Testis (tissue), 3 donors: ENCODE data around the gene CHIT1. TPM values are rescaled to one million over a fixed set of nuclear protein-coding genes. Genes with fewer than 3 reads are reported as not detected.
A peak's percentile ranks its signal among the peaks of the same experiment; 100 is the strongest.

Experiments
- DNase-seq: peaks from one replicate; pipeline ENCODE4 v3.0.0-alpha.2; 2019
- H3K27ac ChIP-seq, 2 donors: fragments of 200-600 bp; sonication (generic); one replicate each; pipeline ENCODE4 v1.5.1; 2019
- H3K27me3 ChIP-seq: fragments of 200-600 bp; sonication (generic); one replicate; pipeline ENCODE4 v1.5.1; 2019
- H3K36me3 ChIP-seq: fragments of 200-600 bp; sonication (generic); one replicate; pipeline ENCODE4 v1.5.1; 2017; ENCODE audit warnings: low read depth; ENCODE audit errors: missing control alignments
- H3K4me1 ChIP-seq: fragments of 200-600 bp; sonication (generic); one replicate; pipeline ENCODE4 v1.5.1; 2019
- H3K4me3 ChIP-seq, 2 donors: fragments of 200-600 bp; sonication (generic); one replicate each; pipeline ENCODE4 v1.5.1; 2017 to 2019
- H3K9me3 ChIP-seq: fragments of 200-600 bp; sonication (generic); one replicate; pipeline ENCODE4 v1.5.1; 2017
- POLR2A ChIP-seq: fragments of 450-650 bp; IDR thresholded peaks from one replicate; pipeline ENCODE4 v1.6.1; 2017; ENCODE audit warnings: antibody characterized with exemption, mild to moderate bottlenecking, moderate library complexity
- WGBS, 2 donors: methylation state at CpG; one replicate each; pipeline ENCODE4 v1.1.5; 2018; 5-methylcytosine and 5-hydroxymethylcytosine counted together
- intact Hi-C: fragments of 100-400 bp; cut with DNase I; formaldehyde crosslinking; loops from one replicate; pipeline ENCODE4 v1.15.1; 2023; ENCODE audit warnings: low total_unique reads
- polyA plus RNA-seq: library from polyadenylated mRNA; stranded (reverse); fragments of 350-450 nt; fragmentation: Illumina TruSeq; extraction: RNeasy Lipid Tissue Mini Kit (QIAGEN cat#74804); gene quantifications from one replicate; pipeline ENCODE4 v1.2.3, GENCODE V29; 2014; ENCODE audit warnings: low read depth, low replicate concordance; ENCODE audit not compliant: insufficient read depth
- total RNA-seq, 2 donors: library from RNA; depleted of rRNA; stranded (reverse); fragments of >200 nt; gene quantifications; one replicate each; pipeline ENCODE4 v1.2.3, GENCODE V29; 2016
- TF ChIP-seq, protein P1 (sequence below), 3 experiments: fragments of 450-650 bp in 2 of 3; fragments of 200-600 bp in 1 of 3; sonication (generic) in 1 of 3; IDR thresholded peaks; one replicate each; pipeline ENCODE4 v1.5.1; 2016 to 2019; ENCODE audit warnings: antibody characterized with exemption in 3 of 3, mild to moderate bottlenecking in 2 of 3, moderate library complexity in 1 of 3

The CHIT1 gene
- total and polyA plus RNA-seq, 3 donors from 2014 or later: 0.08 to 9.9 (median 0.62) TPM

DNA sequence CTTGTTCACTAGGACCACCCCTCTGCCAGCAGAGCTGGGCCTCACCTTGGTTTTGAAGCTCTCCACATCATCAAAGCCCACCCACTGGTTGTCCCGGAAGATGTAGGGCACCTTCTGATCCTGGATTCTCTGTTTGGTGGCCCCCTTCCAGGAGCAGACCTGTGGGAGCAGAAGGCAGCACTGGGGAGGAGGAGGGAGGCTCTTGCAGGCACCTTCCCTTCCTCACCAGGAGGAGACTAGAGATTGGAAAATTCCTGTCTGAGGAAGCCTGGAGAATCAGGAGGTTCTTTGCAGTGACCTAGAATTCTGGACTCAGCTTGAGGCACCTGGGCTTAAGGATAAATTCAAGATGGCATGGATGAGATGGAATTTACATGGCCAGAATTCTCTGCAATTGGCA is 10.3 kb downstream of the CHIT1 start:
- 91 to 100% methylated on average over 1 of the region's 1 CpG for WGBS, 2 donors

DNA sequence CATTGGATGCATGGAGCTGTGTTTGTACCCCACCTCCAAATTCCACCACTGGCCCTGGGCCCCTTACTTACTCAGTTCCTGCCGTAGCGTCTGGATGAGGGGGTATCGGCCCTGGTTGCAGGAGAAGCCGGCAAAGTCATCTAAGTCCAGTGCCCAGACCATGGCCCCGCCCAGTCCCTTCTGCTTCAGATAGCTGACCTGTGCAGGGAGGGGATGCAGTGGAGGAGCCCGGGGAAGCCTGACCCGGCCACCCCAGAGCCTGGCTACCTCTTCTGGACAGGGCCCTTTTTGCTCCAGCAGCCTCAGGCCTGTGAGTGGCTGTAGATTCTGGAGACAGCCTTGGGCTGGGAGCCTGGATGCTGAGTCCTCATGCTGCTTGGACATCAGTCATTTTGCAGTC is 11.8 kb downstream of the CHIT1 start:
- Histone ChIP-seq H3K36me3 (no peaks in the 10 kb centered on the region), H3K4me1 (no peaks in the 10 kb centered on the region), H3K27ac (no peak overlapping the region), H3K9me3 (no peaks in the 10 kb centered on the region), H3K4me3 (no peak overlapping the region), H3K27me3 (no peaks in the 10 kb centered on the region)
- 79 to 100% methylated on average over 2 to 7 of the region's 7 CpGs for WGBS, 2 donors
- no peak for DNase-seq
- intact Hi-C loops: loop anchor here (5.0 kb wide), 1 partner anchor 100 kb away; no protein-coding TSS in a partner anchor
- TF ChIP-seq, protein P1, sequence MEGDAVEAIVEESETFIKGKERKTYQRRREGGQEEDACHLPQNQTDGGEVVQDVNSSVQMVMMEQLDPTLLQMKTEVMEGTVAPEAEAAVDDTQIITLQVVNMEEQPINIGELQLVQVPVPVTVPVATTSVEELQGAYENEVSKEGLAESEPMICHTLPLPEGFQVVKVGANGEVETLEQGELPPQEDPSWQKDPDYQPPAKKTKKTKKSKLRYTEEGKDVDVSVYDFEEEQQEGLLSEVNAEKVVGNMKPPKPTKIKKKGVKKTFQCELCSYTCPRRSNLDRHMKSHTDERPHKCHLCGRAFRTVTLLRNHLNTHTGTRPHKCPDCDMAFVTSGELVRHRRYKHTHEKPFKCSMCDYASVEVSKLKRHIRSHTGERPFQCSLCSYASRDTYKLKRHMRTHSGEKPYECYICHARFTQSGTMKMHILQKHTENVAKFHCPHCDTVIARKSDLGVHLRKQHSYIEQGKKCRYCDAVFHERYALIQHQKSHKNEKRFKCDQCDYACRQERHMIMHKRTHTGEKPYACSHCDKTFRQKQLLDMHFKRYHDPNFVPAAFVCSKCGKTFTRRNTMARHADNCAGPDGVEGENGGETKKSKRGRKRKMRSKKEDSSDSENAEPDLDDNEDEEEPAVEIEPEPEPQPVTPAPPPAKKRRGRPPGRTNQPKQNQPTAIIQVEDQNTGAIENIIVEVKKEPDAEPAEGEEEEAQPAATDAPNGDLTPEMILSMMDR (IDR thresholded peaks at IDR 0.05): no peak
- TF ChIP-seq POLR2A: no peak

More for the DNA sequence above, 10.3 kb downstream of the CHIT1 start:
- no peaks in the 10 kb centered on the region for H3K27me3 ChIP-seq
- no peaks in the 10 kb centered on the region for H3K36me3 ChIP-seq
- intact Hi-C loops: loop anchor here (5.0 kb wide), 1 partner anchor 102 kb away; no protein-coding TSS in a partner anchor
- H3K9me3 ChIP-seq: no peaks in the 10 kb centered on the region
- no peak for TF ChIP-seq POLR2A
- TF ChIP-seq, protein P1 (IDR thresholded peaks at IDR 0.05): no peak
- H3K27ac ChIP-seq: no peak overlapping the region
- no peak for DNase-seq
- no peaks in the 10 kb centered on the region for H3K4me1 ChIP-seq
- H3K4me3 ChIP-seq: no peak overlapping the region

DNA sequence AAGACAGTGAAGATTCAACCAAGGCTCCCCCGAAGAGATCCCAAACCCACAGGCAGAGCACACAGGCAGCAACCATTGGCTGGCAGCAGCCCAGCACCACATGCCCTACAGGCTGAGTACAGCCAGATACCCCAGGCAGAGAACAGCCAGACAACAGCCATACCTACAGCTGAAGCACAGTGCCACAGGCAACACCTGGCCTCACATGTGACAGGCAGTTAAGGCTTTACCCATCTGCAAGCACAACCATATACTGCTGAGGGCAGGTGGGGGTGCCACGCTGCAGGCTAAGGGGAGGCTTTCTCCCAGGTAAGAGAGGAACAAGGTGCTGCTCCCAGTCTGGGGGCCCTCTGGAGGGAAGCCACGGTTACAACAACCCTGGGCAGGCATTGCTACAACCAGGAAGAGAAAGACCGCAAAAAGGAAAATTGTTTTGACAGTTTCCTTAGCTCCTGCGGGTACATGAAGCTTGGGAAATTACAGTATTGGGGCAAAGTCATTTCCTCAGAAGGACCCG is 12.3 kb downstream of the CHIT1 start:
- H3K9me3 ChIP-seq: no peaks in the 10 kb centered on the region
- TF ChIP-seq POLR2A: no peak
- TF ChIP-seq, protein P1 (IDR thresholded peaks at IDR 0.05): no peak
- intact Hi-C loops: loop anchor here (5.0 kb wide), 1 partner anchor 100 kb away; no protein-coding TSS in a partner anchor
- no peak overlapping the region for H3K4me3 ChIP-seq
- H3K27ac ChIP-seq: no peak overlapping the region
- 61 to 70% methylated on average over 5 to 6 of the region's 6 CpGs for WGBS, 2 donors
- no peak for DNase-seq
- no peaks in the 10 kb centered on the region for H3K4me1 ChIP-seq
- no peaks in the 10 kb centered on the region for H3K27me3 ChIP-seq
- H3K36me3 ChIP-seq: no peaks in the 10 kb centered on the region

DNA sequence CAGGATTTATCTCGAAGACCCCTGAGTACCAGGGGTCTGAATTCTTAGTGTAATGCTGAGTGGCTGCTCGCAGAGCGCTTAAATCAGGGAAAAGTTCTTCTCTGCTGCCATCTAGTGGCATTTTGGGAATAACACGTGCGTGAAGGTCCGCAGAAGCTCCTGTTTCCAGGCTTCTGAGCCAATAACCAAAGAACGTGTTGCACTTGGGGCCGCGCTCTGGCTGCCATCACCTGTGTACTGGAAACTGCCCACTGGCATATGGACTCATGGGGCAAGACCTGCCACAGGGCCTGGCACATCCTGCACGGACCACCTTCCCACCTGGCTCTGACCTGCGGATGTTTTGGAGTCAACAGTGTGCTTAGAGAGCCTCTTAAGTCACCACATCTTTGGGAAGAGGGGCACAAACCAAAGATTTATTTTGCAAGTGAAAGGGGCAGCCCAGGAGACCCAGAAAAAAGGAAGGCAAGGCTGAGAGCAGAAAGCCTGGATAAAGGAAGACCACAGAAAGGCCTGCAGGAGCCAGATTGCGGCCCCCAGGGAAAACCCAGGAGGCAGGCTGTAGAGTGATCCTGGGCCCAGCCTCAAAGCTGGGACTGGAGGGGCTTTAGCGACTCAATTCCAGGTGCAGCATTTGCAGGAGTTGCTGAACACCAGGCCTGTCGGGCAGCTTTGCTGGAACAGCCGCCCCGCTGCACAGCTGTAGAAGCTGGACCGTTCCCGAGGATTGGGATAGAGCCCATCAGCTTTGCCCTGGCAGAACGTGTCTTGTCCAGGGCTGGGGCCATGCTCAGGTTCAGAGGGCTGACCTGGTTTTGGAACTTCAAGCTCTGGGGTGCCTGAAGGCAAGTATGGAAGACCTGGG is 13.0 kb downstream of the CHIT1 start:
- WGBS, 2 donors: 28 to 39% methylated on average over 9 to 19 of the region's 19 CpGs
- H3K4me3 ChIP-seq: no peak overlapping the region
- no peak overlapping the region for H3K27ac ChIP-seq
- no peak for TF ChIP-seq POLR2A
- TF ChIP-seq, protein P1 (IDR thresholded peaks at IDR 0.05): peak; percentile 69 to 81 (median 71)
- H3K4me1 ChIP-seq: no peaks in the 10 kb centered on the region
- DNase-seq: peak; percentile 78
- H3K27me3 ChIP-seq: no peaks in the 10 kb centered on the region
- no peaks in the 10 kb centered on the region for H3K36me3 ChIP-seq
- no peaks in the 10 kb centered on the region for H3K9me3 ChIP-seq
- intact Hi-C loops: loop anchor here (5.0 kb wide), 1 partner anchor 99 kb away; no protein-coding TSS in a partner anchor
